Glutamatergic neuron (in vitro differentiated cells): ENCODE data around the gene MCM8. TPM values are rescaled to one million over a fixed set of nuclear protein-coding genes. Genes with fewer than 3 reads are reported as not detected.

Experiments used
- DNase-seq: peaks from one replicate; pipeline ENCODE4 v3.0.0; 2022
- H3K27ac Mint-ChIP-seq: one replicate; pipeline ENCODE4 v1.8.0; 2020; ENCODE audit warnings: mild to moderate bottlenecking, mixed read lengths, inconsistent platforms; ENCODE audit not compliant: unreplicated experiment
- H3K27me3 Mint-ChIP-seq: one replicate; pipeline ENCODE4 v1.8.0; 2020; ENCODE audit warnings: mild to moderate bottlenecking, moderate library complexity, mixed read lengths, inconsistent platforms; ENCODE audit not compliant: unreplicated experiment
- H3K36me3 Mint-ChIP-seq: one replicate; pipeline ENCODE4 v1.8.0; 2020; ENCODE audit warnings: mild to moderate bottlenecking, mixed read lengths, inconsistent platforms; ENCODE audit not compliant: unreplicated experiment
- H3K4me1 Mint-ChIP-seq: one replicate; pipeline ENCODE4 v1.8.0; 2020; ENCODE audit warnings: mild to moderate bottlenecking, low read depth, mixed read lengths, inconsistent platforms; ENCODE audit not compliant: unreplicated experiment
- H3K4me3 Mint-ChIP-seq: one replicate; pipeline ENCODE4 v1.8.0; 2020; ENCODE audit warnings: mild to moderate bottlenecking, mixed read lengths, inconsistent platforms; ENCODE audit not compliant: unreplicated experiment
- H3K9me3 Mint-ChIP-seq: one replicate; pipeline ENCODE4 v1.8.0; 2020; ENCODE audit warnings: mild to moderate bottlenecking, moderate library complexity, mixed read lengths, inconsistent platforms; ENCODE audit not compliant: unreplicated experiment
- long read RNA-seq: library from polyadenylated mRNA; unstranded; transcript quantifications from one replicate; pipeline ENCODE4 v2.0.0, GENCODE V29; 2020; ENCODE audit not compliant: unreplicated experiment
- total RNA-seq: library from RNA; stranded (reverse); fragmentation: NEBNext Ultra II Directional; extraction: Animal tissue kit (Norgen Biotek cat#: 25700); gene quantifications from one replicate; pipeline ENCODE4 v1.2.1, GENCODE V29; 2021; ENCODE audit not compliant: unreplicated experiment
- TF ChIP-seq, protein P1 (sequence below): fragments of 200-600 bp; sonication (generic); IDR thresholded peaks from one replicate; pipeline ENCODE4 v1.5.0; 2021; ENCODE audit not compliant: partially characterized antibody, unreplicated experiment

The MCM8 gene
- total RNA-seq: 10.1 TPM
- long read RNA-seq: 0 reads

GRCh38 chr20:5950271-5951031 lies at the start of gene MCM8, which contains the start of gene TRMT6:
Gene MCM8, plus strand, starts transcription at chr20:5950652. Its CDS starts 1,364 bp downstream, at chr20:5952016.
Gene TRMT6, minus strand, starts transcription at chr20:5950533. Its CDS starts 128 bp downstream, at chr20:5950405.
- Mint-ChIP-seq H3K27ac (peak within 1 kb of the TSS; percentile 84), H3K9me3 (peaks cover 4% of the 10 kb centered on the region), H3K4me1 (peaks cover 5% of the 10 kb centered on the region), H3K36me3 (no peaks in the 10 kb centered on the region), H3K27me3 (peaks cover 5% of the 10 kb centered on the region), H3K4me3 (peak within 1 kb of the TSS; percentile 99)
- DNase-seq: peak; percentile 96
- TF ChIP-seq, protein P1, sequence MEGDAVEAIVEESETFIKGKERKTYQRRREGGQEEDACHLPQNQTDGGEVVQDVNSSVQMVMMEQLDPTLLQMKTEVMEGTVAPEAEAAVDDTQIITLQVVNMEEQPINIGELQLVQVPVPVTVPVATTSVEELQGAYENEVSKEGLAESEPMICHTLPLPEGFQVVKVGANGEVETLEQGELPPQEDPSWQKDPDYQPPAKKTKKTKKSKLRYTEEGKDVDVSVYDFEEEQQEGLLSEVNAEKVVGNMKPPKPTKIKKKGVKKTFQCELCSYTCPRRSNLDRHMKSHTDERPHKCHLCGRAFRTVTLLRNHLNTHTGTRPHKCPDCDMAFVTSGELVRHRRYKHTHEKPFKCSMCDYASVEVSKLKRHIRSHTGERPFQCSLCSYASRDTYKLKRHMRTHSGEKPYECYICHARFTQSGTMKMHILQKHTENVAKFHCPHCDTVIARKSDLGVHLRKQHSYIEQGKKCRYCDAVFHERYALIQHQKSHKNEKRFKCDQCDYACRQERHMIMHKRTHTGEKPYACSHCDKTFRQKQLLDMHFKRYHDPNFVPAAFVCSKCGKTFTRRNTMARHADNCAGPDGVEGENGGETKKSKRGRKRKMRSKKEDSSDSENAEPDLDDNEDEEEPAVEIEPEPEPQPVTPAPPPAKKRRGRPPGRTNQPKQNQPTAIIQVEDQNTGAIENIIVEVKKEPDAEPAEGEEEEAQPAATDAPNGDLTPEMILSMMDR: no peak

GRCh38 chr20:5900908-5901307 lies 49.5 kb upstream of the MCM8 start:
- H3K27me3 Mint-ChIP-seq: no peaks in the 10 kb centered on the region
- no peaks in the 10 kb centered on the region for H3K36me3 Mint-ChIP-seq
- H3K4me1 Mint-ChIP-seq: no peaks in the 10 kb centered on the region
- no peak for DNase-seq
- no peak overlapping the region for H3K4me3 Mint-ChIP-seq
- no peaks in the 10 kb centered on the region for H3K9me3 Mint-ChIP-seq
- H3K27ac Mint-ChIP-seq: no peak overlapping the region
- TF ChIP-seq, protein P1: no peak

- TF ChIP-seq, protein P1: no peak
- Mint-ChIP-seq H3K4me3 (no peak overlapping the region), H3K9me3 (peaks cover 1% of the 10 kb centered on the region), H3K4me1 (peaks cover 3% of the 10 kb centered on the region), H3K27ac (no peak overlapping the region), H3K36me3 (no peaks in the 10 kb centered on the region), H3K27me3 (no peaks in the 10 kb centered on the region)
- no peak for DNase-seq
These were observed 41.5 kb upstream of the MCM8 start for GRCh38 chr20:5908981-5909380.

DNA sequence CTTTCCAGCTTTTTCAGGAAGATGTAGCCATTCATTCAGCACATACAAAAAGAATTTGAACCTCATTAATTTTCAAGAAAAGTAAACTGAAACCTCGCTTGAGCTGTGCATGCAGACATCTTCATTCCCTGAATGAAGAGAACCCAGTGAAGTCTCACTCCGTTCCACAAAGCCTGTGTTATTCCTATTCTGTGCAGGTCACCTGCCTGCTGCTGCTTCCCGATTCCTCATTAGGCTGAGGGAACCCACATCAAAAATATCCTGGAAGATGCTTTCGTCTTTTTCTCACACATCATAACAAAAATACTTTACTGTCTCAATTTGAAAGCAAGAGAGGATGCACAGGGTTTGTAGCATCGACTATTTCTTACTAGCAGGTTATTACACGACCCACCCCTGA lies 40.3 kb upstream of the MCM8 start:
- Mint-ChIP-seq H3K27ac (no peak overlapping the region), H3K4me1 (peaks cover 3% of the 10 kb centered on the region), H3K27me3 (no peaks in the 10 kb centered on the region), H3K9me3 (peaks cover 1% of the 10 kb centered on the region), H3K36me3 (no peaks in the 10 kb centered on the region), H3K4me3 (no peak overlapping the region)
- TF ChIP-seq, protein P1: no peak
- DNase-seq: no peak

- Mint-ChIP-seq H3K36me3 (no peaks in the 10 kb centered on the region), H3K9me3 (peaks cover 1% of the 10 kb centered on the region), H3K27me3 (no peaks in the 10 kb centered on the region), H3K4me1 (peaks cover 3% of the 10 kb centered on the region), H3K27ac (no peak overlapping the region), H3K4me3 (peak overlapping the region; percentile 46)
- DNase-seq: no peak
- TF ChIP-seq, protein P1: no peak
These were observed 37.3 kb upstream of the MCM8 start for GRCh38 chr20:5913166-5913565.
